Stimulated activated CD4-positive, alpha-beta T cell treated with anti-CD3 and anti-CD28 coated beads, TNF-alpha, amount 100 ng/mL, for 48 hours (primary cell): ENCODE data around the gene STARD9.

Source experiments
- DNase-seq, 3 donors: peaks; one replicate each; pipeline ENCODE4 v3.0.0-alpha.2; 2020; ENCODE audit warnings: low read depth in 3 of 3

The STARD9 gene

GRCh38 chr15:42694398-42694797 lies 119.0 kb downstream of the STARD9 start:
- no peak for DNase-seq

GRCh38 chr15:42695527-42696071 lies 120.2 kb downstream of the STARD9 start:
- DNase-seq, result no peak

GRCh38 chr15:42696626-42697025 lies 121.2 kb downstream of the STARD9 start:
- DNase-seq, result no peak

GRCh38 chr15:42704492-42704926 lies 129.1 kb downstream of the STARD9 start:
- peak; percentile 22 to 49 (median 34) for DNase-seq

- DNase-seq, result no peak
These were observed 129.9 kb downstream of the STARD9 start for GRCh38 chr15:42705336-42705735.

GRCh38 chr15:42707068-42707467 lies 131.7 kb downstream of the STARD9 start:
- no peak for DNase-seq

- DNase-seq, result no peak
These were observed 132.6 kb downstream of the STARD9 start for GRCh38 chr15:42707873-42708544.

GRCh38 chr15:42710662-42711061 lies 135.3 kb downstream of the STARD9 start:
- DNase-seq, result no peak

GRCh38 chr15:42711746-42712145 lies 136.3 kb downstream of the STARD9 start:
- DNase-seq, result no peak

GRCh38 chr15:42712584-42712983 lies 137.2 kb downstream of the STARD9 start:
- no peak for DNase-seq

GRCh38 chr15:42716125-42716524 lies 140.7 kb downstream of the STARD9 start:
- DNase-seq, result no peak

- no peak for DNase-seq
These were observed 141.2 kb downstream of the STARD9 start for GRCh38 chr15:42716626-42717025.

GRCh38 chr15:42719043-42719442 lies 143.6 kb downstream of the STARD9 start:
- no peak for DNase-seq

GRCh38 chr15:42720071-42720470 lies 144.7 kb downstream of the STARD9 start:
- DNase-seq, result no peak

- no peak for DNase-seq
These were observed 145.6 kb downstream of the STARD9 start for GRCh38 chr15:42721016-42721415.

GRCh38 chr15:42721916-42722315 lies 146.5 kb downstream of the STARD9 start:
- DNase-seq, result no peak

GRCh38 chr15:42723068-42723467 lies 147.7 kb downstream of the STARD9 start:
- DNase-seq, result no peak

- no peak for DNase-seq
These were observed 148.9 kb downstream of the STARD9 start for GRCh38 chr15:42724276-42724675.

- DNase-seq, result no peak
These were observed 150.0 kb downstream of the STARD9 start for GRCh38 chr15:42725331-42725903.

GRCh38 chr15:42726114-42726513 lies 150.7 kb downstream of the STARD9 start:
- DNase-seq, result no peak

GRCh38 chr15:42727750-42728381 lies 152.5 kb downstream of the STARD9 start:
- no peak for DNase-seq

GRCh38 chr15:42728560-42728959 lies 153.2 kb downstream of the STARD9 start:
- DNase-seq, result no peak

GRCh38 chr15:42728972-42729371 lies 153.6 kb downstream of the STARD9 start:
- no peak for DNase-seq
